HEK293T (cell line): ENCODE measurements around the gene SLC12A5.

Source experiments
- BHLHE40 ChIP-seq: fragments of 450-650 bp; IDR thresholded peaks from 2 replicates; pipeline ENCODE4 v1.6.1; 2016; ENCODE audit warnings: mild to moderate bottlenecking, moderate library complexity, borderline replicate concordance
- ELF4 ChIP-seq: fragments of 450-650 bp; IDR thresholded peaks from 2 replicates; pipeline ENCODE4 v1.6.1; 2017; ENCODE audit warnings: antibody characterized with exemption
- FOXA1 ChIP-seq: fragments of 450-650 bp; IDR thresholded peaks from 2 replicates; pipeline ENCODE4 v1.6.1; 2016; ENCODE audit warnings: mild to moderate bottlenecking
- FOXK2 ChIP-seq: fragments of 450-650 bp; IDR thresholded peaks from 2 replicates; pipeline ENCODE4 v1.6.1; 2016; ENCODE audit warnings: mild to moderate bottlenecking
- HDGF ChIP-seq: fragments of 450-650 bp; IDR thresholded peaks from 2 replicates; pipeline ENCODE4 v1.6.1; 2017; ENCODE audit warnings: antibody characterized with exemption, borderline replicate concordance
- L3MBTL2 ChIP-seq: fragments of 450-650 bp; conservative IDR thresholded peaks from 2 replicates; pipeline ENCODE4 v1.6.1; 2016; ENCODE audit warnings: mild to moderate bottlenecking
- LEF1 ChIP-seq: fragments of 450-650 bp; IDR thresholded peaks from 2 replicates; pipeline ENCODE4 v1.6.1; 2017; ENCODE audit warnings: mild to moderate bottlenecking, borderline replicate concordance
- SP1 ChIP-seq: fragments of 450-650 bp; IDR thresholded peaks from 2 replicates; pipeline ENCODE4 v1.6.1; 2017
- TARDBP ChIP-seq: fragments of 450-650 bp; IDR thresholded peaks from 2 replicates; pipeline ENCODE4 v1.6.1; 2016
- ZNF384 ChIP-seq: fragments of 450-650 bp; IDR thresholded peaks from 2 replicates; pipeline ENCODE4 v1.6.1; 2016

GRCh38 chr20:46012921-46013320 is 16.1 kb upstream of the SLC12A5 start:
- TF ChIP-seq LEF1 = no peak
- no peak for TF ChIP-seq TARDBP
- TF ChIP-seq SP1 = no peak
- TF ChIP-seq HDGF = no peak
- TF ChIP-seq BHLHE40 = no peak
- TF ChIP-seq ZNF384 = no peak
- TF ChIP-seq ELF4 = no peak
- no peak for TF ChIP-seq L3MBTL2
- no peak for TF ChIP-seq FOXK2
- TF ChIP-seq FOXA1 = no peak
